GM04504 (cell line): ENCODE measurements around the gene KRI1.
A peak's percentile ranks its signal among the peaks of the same experiment; 100 is the strongest.

ENCODE experiments used
- DNase-seq: peaks from one replicate; pipeline ENCODE4 v3.0.0-alpha.2; 2012; ENCODE audit warnings: low read depth

KRI1 gene

GRCh38 chr19:10518444-10519361 is 47.1 kb downstream of the KRI1 start:
- no peak for DNase-seq

DNA sequence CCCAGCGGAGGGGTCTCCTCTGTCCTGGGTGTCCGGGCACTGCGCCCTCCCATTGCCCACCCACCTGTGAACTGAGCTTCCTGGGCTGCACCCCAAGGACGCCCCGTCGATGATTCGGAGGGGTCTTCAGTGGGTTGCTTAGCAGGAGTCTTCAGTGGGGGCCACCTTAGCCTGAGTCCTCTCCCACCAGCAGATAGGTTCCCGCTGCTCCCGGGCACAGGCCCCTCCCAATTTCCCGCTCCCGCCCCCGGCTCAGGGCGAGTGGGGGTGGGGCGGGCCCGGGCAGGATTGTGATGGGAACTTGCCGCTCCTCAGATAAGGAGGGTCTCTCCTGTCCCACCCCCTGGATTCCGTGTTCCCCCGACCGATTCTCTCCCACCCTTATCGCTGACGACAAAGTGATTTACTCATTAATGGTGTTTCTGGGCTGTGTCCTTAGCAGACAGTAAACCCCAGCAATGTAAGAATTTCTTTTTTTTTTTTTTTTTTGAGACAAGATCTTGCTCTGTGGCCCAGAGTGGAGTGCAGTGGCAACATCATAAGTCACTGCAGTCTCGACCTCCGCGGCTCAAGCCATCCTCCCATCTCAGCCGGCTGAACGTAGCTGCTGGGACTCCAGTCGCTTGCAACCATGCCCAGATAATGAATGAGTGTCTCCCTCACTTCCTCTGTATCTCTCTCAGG is 47.9 kb downstream of the KRI1 start:
- DNase-seq, result no peak

DNA sequence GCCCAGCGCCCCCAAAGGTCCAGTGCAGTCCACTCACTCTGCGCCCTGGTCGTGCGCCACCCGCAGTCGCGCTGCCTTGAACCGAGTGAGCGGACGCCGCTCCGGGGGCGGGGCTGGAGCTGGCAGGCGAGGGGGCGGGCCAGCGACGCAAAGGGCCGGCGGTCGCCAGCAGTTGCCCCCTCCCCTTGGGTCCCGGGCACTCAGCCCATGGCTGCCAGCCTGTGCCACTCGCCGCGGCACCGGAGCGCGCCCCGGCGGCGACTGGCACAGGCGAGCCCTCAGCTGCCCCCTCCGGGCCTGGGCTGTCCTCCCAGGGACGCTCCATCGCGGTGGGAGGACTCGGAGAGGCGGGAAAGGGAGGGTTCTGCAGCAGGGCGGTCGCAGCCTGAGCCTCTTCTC is 48.5 kb downstream of the KRI1 start, which contains the start of gene S1PR5:
TSS of gene S1PR5 (minus strand) at position 87 of the 399 bp plus-strand sequence. CDS start 2,436 bp downstream, outside the sequence.
- no peak for DNase-seq

- no peak for DNase-seq
These were observed 49.0 kb downstream of the KRI1 start for GRCh38 chr19:10516671-10517286.

GRCh38 chr19:10516064-10516385 is 49.8 kb downstream of the KRI1 start:
- no peak for DNase-seq

GRCh38 chr19:10514211-10515145 is 51.3 kb downstream of the KRI1 start:
- DNase-seq, result no peak

GRCh38 chr19:10513223-10513622 is 52.6 kb downstream of the KRI1 start:
- DNase-seq, result no peak

DNA sequence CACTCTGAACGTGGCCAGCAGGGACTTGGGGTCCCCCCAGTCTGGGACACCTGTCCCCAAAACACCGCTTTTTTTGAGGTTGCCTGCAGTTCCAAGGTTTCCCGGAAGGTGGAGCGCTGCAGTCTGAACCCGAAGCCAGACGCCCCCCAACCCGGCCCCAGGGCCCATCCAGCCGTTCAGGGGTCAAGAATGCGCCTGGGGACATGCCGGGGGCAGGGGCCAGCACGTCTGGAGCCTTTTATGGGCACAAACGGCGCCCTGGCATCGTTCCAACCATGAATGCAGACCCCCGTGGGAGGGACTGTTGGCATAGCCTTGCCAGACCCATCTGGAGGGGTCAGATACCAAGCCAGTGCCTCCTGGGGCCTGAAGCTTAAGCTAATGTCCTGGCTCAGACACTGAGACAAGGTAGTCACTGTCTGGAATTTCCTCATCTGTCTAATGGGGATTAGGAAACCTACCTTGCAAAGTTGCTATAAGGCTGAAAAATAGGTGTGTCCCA is 55.5 kb downstream of the KRI1 start:
- no peak for DNase-seq

- no peak for DNase-seq
These were observed 57.1 kb downstream of the KRI1 start for GRCh38 chr19:10508707-10509106.

DNA sequence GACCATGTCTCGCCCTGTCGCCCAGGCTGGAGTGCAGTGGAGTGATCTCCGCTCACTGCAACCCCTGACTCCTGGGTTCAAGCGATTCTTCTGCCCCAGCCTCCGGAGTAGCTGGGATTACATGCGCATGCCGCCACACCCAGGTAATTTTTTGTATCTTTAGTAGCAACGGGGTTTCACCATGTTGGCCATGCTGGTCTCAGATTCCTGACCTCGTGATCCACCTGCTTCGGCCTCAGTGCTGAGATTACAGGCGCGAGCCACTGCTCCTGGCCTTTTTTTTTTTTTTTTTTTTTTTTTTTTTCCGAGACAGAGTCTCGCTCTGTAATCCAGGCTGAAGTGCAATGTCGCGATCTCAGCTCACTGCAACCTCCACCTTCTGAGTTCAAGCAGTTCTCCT is 57.8 kb downstream of the KRI1 start:
- DNase-seq, result no peak

- peak; percentile 20 for DNase-seq
These were observed 60.1 kb downstream of the KRI1 start for GRCh38 chr19:10505583-10506229.
